Endothelial cell of umbilical vein (primary cell): ENCODE data around the gene KCNJ6. TPM values are rescaled to one million over a fixed set of nuclear protein-coding genes. Genes with fewer than 3 reads are reported as not detected.

Experiments used
- BruUV-seq: library from RNA; stranded (reverse); fragments of 400-500 nt; replicated peaks from 2 replicates; lab custom pipeline; 2021; lab: Mats Ljungman, UMichigan
- CTCF ChIA-PET: fragments of 300-600, 350-600 bp; sonication (Branson Sonifier 250); formaldehyde crosslinking; loops from one replicate; lab custom pipeline; 2021; ENCODE audit warnings: antibody characterized with exemption, inconsistent platforms; lab: Charles Lee
- POLR2A ChIA-PET: fragments of 300-600, 350-600 bp; sonication (Branson Sonifier 250); formaldehyde crosslinking; loops from one replicate; lab custom pipeline; 2021; ENCODE audit warnings: antibody characterized with exemption, inconsistent platforms; lab: Charles Lee
- DNase-seq: peaks from one replicate; pipeline ENCODE4 v3.0.0-alpha.2; 2011; ENCODE audit warnings: low read depth, low spot score
- FAIRE-seq: peaks from 2 replicates; lab custom pipeline; 2011; peaks lifted over from hg19 to GRCh38; lab: Jason Lieb, UNC
- H2AFZ ChIP-seq: 2 replicates; pipeline ENCODE4 v1.6.0; 2012; ENCODE audit warnings: low read depth, low read length, control low read depth, inconsistent platforms
- H3K27ac ChIP-seq: 2 replicates; pipeline ENCODE4 v1.5.1; 2011; ENCODE audit warnings: low read depth, mild to moderate bottlenecking, control low read depth, low read length, moderate library complexity; ENCODE audit not compliant: insufficient read depth
- H3K27me3 ChIP-seq, 2 experiments: 2 replicates each; pipeline versions ENCODE4 v1.6.0 to v1.6.1; 2011; ENCODE audit warnings: low read length in 2 of 2, mixed read lengths in 1 of 2; ENCODE audit not compliant: control insufficient read depth in 2 of 2, insufficient read depth in 2 of 2
- H3K36me3 ChIP-seq, 2 experiments: 2 replicates in 1 of 2; 3 replicates in 1 of 2; pipeline ENCODE4 v1.5.1; 2011; ENCODE audit warnings: low read length in 2 of 2, mild to moderate bottlenecking in 1 of 2, moderate library complexity in 1 of 2; ENCODE audit not compliant: control insufficient read depth in 2 of 2, insufficient read depth in 2 of 2; ENCODE audit errors: extremely low read depth in 1 of 2
- H3K4me1 ChIP-seq: 3 replicates; pipeline ENCODE4 v1.5.1; 2011; ENCODE audit warnings: mild to moderate bottlenecking, low read length; ENCODE audit not compliant: control insufficient read depth, insufficient read depth; ENCODE audit errors: extremely low read depth
- H3K4me2 ChIP-seq: 2 replicates; pipeline ENCODE4 v1.6.1; 2011; ENCODE audit warnings: low read length, control low read depth, mixed read lengths; ENCODE audit not compliant: insufficient read depth
- H3K4me3 ChIP-seq, 3 experiments: fragments of 200-600 bp in 1 of 3; sonication (generic), shearing (Covaris generic) in 1 of 3; replicated peaks in 1 of 3; 2 replicates each; pipeline ENCODE4 v1.5.1; 2011 to 2016; ENCODE audit warnings: control low read depth in 3 of 3, low read length in 3 of 3, mild to moderate bottlenecking in 2 of 3, inconsistent platforms in 1 of 3, low read depth in 1 of 3, moderate library complexity in 1 of 3; ENCODE audit not compliant: insufficient read depth in 1 of 3
- H3K79me2 ChIP-seq: 2 replicates; pipeline ENCODE4 v1.6.0; 2012; ENCODE audit warnings: low read length, inconsistent platforms; ENCODE audit not compliant: control insufficient read depth, insufficient read depth
- H3K9ac ChIP-seq: replicated peaks from 2 replicates; pipeline ENCODE3; 2011; ENCODE audit warnings: low read length, control low read depth; ENCODE audit not compliant: insufficient read depth; ENCODE audit errors: extremely low read depth
- H3K9me1 ChIP-seq: replicated peaks from 3 replicates; pipeline ENCODE4 v1.6.0; 2011; ENCODE audit warnings: mild to moderate bottlenecking, low read length; ENCODE audit not compliant: control insufficient read depth, insufficient read depth; ENCODE audit errors: extremely low read depth
- H3K9me3 ChIP-seq: replicated peaks from 2 replicates; pipeline ENCODE4 v1.5.1; 2012; ENCODE audit warnings: low read length, inconsistent platforms; ENCODE audit not compliant: control insufficient read depth, insufficient read depth
- H4K20me1 ChIP-seq: replicated peaks from 2 replicates; pipeline ENCODE3; 2011; ENCODE audit warnings: mild to moderate bottlenecking, low read length; ENCODE audit not compliant: control insufficient read depth, insufficient read depth; ENCODE audit errors: extremely low read depth
- CTCF ChIP-seq, 2 donors: IDR thresholded peaks; 1 replicate in 1 of 2; 2 replicates in 1 of 2; pipeline ENCODE4 v1.5.1; 2011; ENCODE audit warnings: low read length in 2 of 2, mild to moderate bottlenecking in 2 of 2, moderate library complexity in 2 of 2, control low read depth in 1 of 2, inconsistent platforms in 1 of 2, low read depth in 1 of 2; ENCODE audit not compliant: insufficient read depth in 1 of 2; ENCODE audit errors: extremely low read depth in 1 of 2
- EZH2 ChIP-seq: IDR thresholded peaks from 2 replicates; pipeline ENCODE4 v1.6.1; 2012; ENCODE audit warnings: borderline replicate concordance, low read depth, mild to moderate bottlenecking, moderate library complexity, low read length, inconsistent platforms; ENCODE audit not compliant: severe bottlenecking
- FOS ChIP-seq: IDR thresholded peaks from 2 replicates; pipeline ENCODE4 v1.6.1; 2011; ENCODE audit warnings: mild to moderate bottlenecking, low read length, moderate library complexity, borderline replicate concordance; ENCODE audit not compliant: insufficient read depth
- GATA2 ChIP-seq: IDR thresholded peaks from 2 replicates; pipeline ENCODE4 v1.7.0; 2011; ENCODE audit warnings: low read depth, mild to moderate bottlenecking, moderate library complexity, mixed read lengths, low read length; ENCODE audit not compliant: insufficient read length, insufficient read depth
- JUN ChIP-seq: IDR thresholded peaks from 2 replicates; pipeline ENCODE4 v1.6.1; 2011; ENCODE audit warnings: borderline replicate concordance, low read depth; ENCODE audit not compliant: insufficient read length, insufficient read depth
- MYC ChIP-seq: IDR thresholded peaks from one replicate; pipeline ENCODE4 v1.6.1; 2011; ENCODE audit warnings: mild to moderate bottlenecking, low read depth, low read length
- POLR2A ChIP-seq: IDR thresholded peaks from 2 replicates; pipeline ENCODE4 v1.6.1; 2012; ENCODE audit warnings: low read depth, mild to moderate bottlenecking, control low read depth, low read length
- POLR2AphosphoS5 ChIP-seq: IDR thresholded peaks from 2 replicates; pipeline ENCODE4 v1.6.1; 2012; ENCODE audit warnings: low read depth, mild to moderate bottlenecking, control low read depth, low read length, moderate library complexity; ENCODE audit not compliant: insufficient read depth
- dilution Hi-C: fragments of 300-500 bp; cut with MboI; formaldehyde crosslinking; loops from one replicate; pipeline ENCODE4 v1.15.0; 2019; ENCODE audit warnings: low sequenced_read_pairs; ENCODE audit not compliant: extremely low pct_ligation_motif_present
- intact Hi-C: fragments of 100-400 bp; cut with micrococcal nuclease; formaldehyde crosslinking; loops from one replicate; pipeline ENCODE4 v1.10.0; 2022
- polyA plus RNA-seq, 4 experiments: library from polyadenylated mRNA; depleted of rRNA in 3 of 4; stranded (reverse) in 3 of 4; unstranded in 1 of 4; fragments of >200 nt; gene quantifications; 2 replicates each; pipeline versions ENCODE4 v1.2.1 to v1.2.3, GENCODE V29; 2011 to 2012; ENCODE audit warnings: missing spikeins in 1 of 4
- total RNA-seq: library from RNA; stranded (reverse); gene quantifications from 2 replicates; pipeline ENCODE4 v1.2.3, GENCODE V29; 2021
- TF ChIP-seq, protein P1 (sequence below): IDR thresholded peaks from 2 replicates; pipeline ENCODE4 v1.6.1; 2011; ENCODE audit not compliant: insufficient read depth, insufficient read length

The KCNJ6 gene
- total and polyA plus RNA-seq, 2 donors (not counting 3 experiments of a cell fraction or from before 2014, with no cell fraction given) = not detected

- Histone ChIP-seq H3K27me3 (peaks cover 3 to 11% of the 10 kb centered on the region in 2 experiments), H3K79me2 (no peaks in the 10 kb centered on the region), H3K4me3 (no peak overlapping the region), H4K20me1 (no peaks in the 10 kb centered on the region), H3K4me1 (no peaks in the 10 kb centered on the region), H3K4me2 (no peak overlapping the region), H3K9me3 (no peaks in the 10 kb centered on the region), H3K27ac (no peak overlapping the region), H3K9ac (no peak overlapping the region), H2AFZ (no peak overlapping the region), H3K9me1 (no peaks in the 10 kb centered on the region), H3K36me3 (no peaks in the 10 kb centered on the region)
- dilution Hi-C loops = no loop called here
- TF ChIP-seq FOS (no peak), GATA2 (no peak), MYC (no peak), EZH2 (no peak), CTCF (IDR thresholded peaks at IDR 0.05; ENCODE audit: extremely low read depth in 1 of 2, insufficient read depth in 1 of 2, low read depth in 1 of 2, low read length in 2 of 2) (no peak), JUN (no peak), POLR2AphosphoS5 (no peak), POLR2A (no peak)
- TF ChIP-seq, protein P1, sequence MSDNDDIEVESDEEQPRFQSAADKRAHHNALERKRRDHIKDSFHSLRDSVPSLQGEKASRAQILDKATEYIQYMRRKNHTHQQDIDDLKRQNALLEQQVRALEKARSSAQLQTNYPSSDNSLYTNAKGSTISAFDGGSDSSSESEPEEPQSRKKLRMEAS = no peak
- ChIA-PET POLR2A (no interaction called here), CTCF (no interaction called here)
- no TSS peak for BruUV-seq
- intact Hi-C loops = no loop called here
- DNase-seq = no peak
- no peak for FAIRE-seq
Observed at GRCh38 chr21:37742532-37742931, 173.7 kb downstream of the KCNJ6 start.
